ENCODE measurements around the gene CCNYL1.

Gene CCNYL1

DNA sequence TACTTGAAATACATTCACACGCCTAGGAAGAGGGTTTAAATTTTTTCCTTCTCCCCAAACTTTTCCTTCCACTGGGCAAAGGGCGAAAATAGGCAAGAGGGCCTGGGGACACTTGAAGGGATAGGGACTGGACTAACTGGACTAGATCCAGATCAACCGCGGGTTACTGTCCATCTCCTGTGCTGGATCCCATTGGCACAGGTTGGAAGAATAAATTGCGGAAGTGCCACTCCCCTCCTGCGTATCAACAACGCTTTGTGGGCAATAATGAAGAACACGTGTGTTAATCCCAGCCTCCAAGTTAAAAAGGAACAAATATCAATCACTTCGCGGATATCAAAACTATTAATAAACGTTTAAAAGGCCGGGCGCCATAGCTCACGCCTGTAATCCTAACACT is 60.0 kb downstream of the CCNYL1 start:
- DNase-seq (ENCODE audit: low read depth) = no peak
- H3K4me3 ChIP-seq (replicated peaks; ENCODE audit: low read depth, low read length) = no peak overlapping the region
- TF ChIP-seq, protein P1, sequence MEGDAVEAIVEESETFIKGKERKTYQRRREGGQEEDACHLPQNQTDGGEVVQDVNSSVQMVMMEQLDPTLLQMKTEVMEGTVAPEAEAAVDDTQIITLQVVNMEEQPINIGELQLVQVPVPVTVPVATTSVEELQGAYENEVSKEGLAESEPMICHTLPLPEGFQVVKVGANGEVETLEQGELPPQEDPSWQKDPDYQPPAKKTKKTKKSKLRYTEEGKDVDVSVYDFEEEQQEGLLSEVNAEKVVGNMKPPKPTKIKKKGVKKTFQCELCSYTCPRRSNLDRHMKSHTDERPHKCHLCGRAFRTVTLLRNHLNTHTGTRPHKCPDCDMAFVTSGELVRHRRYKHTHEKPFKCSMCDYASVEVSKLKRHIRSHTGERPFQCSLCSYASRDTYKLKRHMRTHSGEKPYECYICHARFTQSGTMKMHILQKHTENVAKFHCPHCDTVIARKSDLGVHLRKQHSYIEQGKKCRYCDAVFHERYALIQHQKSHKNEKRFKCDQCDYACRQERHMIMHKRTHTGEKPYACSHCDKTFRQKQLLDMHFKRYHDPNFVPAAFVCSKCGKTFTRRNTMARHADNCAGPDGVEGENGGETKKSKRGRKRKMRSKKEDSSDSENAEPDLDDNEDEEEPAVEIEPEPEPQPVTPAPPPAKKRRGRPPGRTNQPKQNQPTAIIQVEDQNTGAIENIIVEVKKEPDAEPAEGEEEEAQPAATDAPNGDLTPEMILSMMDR (IDR thresholded peaks at IDR 0.05; ENCODE audit: low read length, missing control alignments) = no peak

DNA sequence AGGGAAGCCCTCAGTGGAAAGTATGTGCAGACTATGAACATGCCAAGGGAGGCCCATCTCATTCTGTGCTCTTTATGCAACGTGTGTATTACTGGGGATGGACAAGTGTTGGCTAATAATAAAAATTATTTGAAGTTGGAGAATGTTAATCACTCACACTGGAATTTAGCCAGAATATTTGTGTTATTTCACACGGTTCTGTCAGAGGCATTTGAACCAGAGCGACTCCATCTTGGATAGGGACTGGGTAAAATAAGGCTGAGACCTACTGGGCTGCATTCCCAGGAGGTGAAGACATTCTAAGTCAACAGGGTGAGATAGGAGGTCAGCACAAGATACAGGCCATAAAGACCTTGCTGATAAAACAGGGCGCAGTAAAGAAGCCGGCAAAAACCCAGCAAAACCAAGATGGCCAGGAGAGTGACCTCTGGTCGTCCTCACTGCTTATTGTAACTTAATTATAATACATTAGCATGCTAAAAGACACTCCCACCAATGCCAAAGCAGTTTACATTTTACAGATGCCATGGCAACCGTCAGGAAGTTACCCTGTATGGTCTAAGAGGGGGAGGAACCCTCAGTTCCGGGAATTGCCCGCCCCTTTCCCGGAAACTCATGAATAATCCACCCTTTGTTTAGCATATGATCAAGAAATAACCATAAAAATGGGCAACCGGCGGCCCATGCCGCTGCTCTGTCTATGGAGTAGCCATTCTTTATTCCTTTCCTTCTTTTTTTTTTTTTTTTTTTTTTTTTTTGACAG is 60.8 kb downstream of the CCNYL1 start:
- TF ChIP-seq, protein P1 (IDR thresholded peaks at IDR 0.05; ENCODE audit: low read length, missing control alignments) = no peak
- DNase-seq (ENCODE audit: low read depth) = peak; percentile 52
- H3K4me3 ChIP-seq (replicated peaks; ENCODE audit: low read depth, low read length) = no peak overlapping the region

DNA sequence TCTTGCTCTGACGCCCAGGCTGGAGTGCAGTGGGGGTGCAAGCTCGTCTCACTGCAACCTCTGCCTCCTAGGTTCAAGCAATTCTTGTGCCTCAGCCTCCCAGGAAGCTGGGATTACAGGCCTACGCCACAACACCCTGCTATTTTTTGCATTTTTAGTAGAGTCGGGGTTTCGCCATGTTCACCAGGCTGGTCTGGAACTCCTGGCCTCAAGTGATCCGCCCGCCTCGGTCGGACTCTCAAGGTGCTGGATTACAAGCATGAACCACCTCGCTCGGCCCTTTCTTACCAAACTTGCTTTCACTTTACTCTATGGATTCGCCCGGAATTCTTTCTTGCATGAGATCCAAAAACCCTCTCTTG is 61.4 kb downstream of the CCNYL1 start:
- no peak overlapping the region for H3K4me3 ChIP-seq (replicated peaks; ENCODE audit: low read depth, low read length)
- TF ChIP-seq, protein P1 (IDR thresholded peaks at IDR 0.05; ENCODE audit: low read length, missing control alignments) = no peak
- no peak for DNase-seq (ENCODE audit: low read depth)

DNA sequence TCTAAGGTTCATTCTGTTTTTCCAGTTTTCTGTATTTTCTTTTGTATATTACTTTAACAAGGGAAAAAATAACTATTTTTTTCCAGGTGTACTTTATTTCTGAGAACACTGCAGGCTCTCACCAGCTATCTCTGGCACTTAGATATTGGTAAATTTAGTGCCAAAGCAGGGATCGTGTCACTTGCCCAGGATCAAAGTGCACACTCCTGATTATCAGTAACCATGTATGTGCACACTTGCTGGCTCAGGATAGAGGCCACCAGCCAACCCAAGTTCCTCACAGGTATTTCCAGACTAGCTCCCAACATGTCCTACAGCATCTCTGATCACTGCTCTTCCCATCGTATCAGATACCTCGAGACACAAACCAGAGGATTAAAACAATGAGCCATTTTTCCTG is 64.0 kb downstream of the CCNYL1 start:
- no peak for DNase-seq (ENCODE audit: low read depth)
- TF ChIP-seq, protein P1 (IDR thresholded peaks at IDR 0.05; ENCODE audit: low read length, missing control alignments) = no peak
- no peak overlapping the region for H3K4me3 ChIP-seq (replicated peaks; ENCODE audit: low read depth, low read length)

DNA sequence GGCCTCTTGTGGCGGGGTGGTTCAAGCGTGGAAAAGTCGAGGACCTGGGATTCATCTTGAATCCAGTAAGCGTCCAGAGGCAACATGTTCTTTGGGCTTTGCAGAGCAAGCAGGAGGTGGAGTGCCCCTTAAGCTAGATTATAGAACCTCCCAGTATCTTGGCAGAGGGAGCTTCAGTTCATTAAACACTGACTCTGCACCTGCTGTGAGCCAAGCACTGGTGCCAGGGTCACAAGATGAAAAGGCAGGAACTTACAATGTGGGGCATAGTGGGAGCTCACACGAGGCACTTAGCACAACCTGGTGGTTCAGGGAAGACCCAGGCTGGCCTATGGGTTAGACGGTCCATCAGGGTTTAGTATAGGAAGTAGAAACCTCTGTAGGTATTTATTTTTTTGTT is 65.7 kb downstream of the CCNYL1 start:
- DNase-seq (ENCODE audit: low read depth) = no peak
- TF ChIP-seq, protein P1 (IDR thresholded peaks at IDR 0.05; ENCODE audit: low read length, missing control alignments) = no peak
- no peak overlapping the region for H3K4me3 ChIP-seq (replicated peaks; ENCODE audit: low read depth, low read length)

DNA sequence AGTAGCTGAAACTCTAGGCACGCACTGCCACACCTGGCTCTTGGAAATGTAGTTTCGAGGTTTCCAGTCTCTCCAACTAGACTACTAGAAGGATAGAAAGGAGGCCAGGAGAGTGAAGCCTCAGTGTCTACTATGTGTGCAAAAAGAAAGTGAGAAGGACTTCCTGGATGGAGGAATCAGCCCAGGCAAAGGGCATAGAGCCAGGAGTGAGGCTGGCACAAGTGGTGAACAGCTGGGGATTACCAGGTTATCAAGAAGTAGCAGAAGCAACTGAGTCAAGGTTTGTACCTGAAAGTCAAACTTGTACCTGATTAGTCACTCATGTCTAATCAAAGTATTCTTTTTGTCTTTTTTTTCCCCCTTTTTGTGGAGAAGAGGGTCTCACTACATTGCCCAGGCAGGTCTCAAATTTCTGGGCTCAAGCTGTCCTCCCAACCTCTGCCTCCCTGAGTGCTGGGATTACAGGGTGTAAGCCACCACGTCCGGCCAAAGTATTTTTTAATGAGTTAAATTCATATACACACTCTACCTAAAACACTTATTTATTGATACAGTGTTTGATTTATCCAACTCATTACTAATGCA is 67.0 kb downstream of the CCNYL1 start:
- TF ChIP-seq, protein P1 (IDR thresholded peaks at IDR 0.05; ENCODE audit: low read length, missing control alignments) = no peak

DNA sequence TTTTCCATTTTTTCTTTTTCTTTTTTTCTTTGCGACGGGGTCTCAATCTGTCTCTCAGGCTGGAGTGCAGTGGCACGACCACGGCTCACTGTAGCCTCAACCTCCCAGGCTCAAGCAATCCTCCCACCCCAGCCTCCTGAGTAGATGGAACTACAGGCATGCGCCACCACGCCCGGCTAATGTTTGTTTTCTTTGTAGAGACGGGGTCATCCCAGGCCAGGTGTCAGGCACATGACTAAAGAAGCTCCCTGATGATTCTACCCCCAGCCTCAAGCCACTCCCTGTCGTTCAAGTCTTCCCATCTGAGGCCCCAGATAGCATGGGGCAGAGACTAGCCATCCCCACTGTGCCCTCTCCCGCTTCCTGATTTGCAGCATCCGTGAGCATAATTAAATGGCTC is 68.1 kb downstream of the CCNYL1 start:
- TF ChIP-seq, protein P1 (IDR thresholded peaks at IDR 0.05; ENCODE audit: low read length, missing control alignments) = no peak
- H3K4me3 ChIP-seq (replicated peaks; ENCODE audit: low read depth, low read length) = no peak overlapping the region
- DNase-seq (ENCODE audit: low read depth) = no peak

More for the DNA sequence above, 67.0 kb downstream of the CCNYL1 start:
- H3K4me3 ChIP-seq (replicated peaks; ENCODE audit: low read depth, low read length) = no peak overlapping the region
- no peak for DNase-seq (ENCODE audit: low read depth)
